Ovary (tissue), 9 donors: ENCODE measurements around the gene ZNF230. TPM values are rescaled to one million over a fixed set of nuclear protein-coding genes. Genes with fewer than 3 reads are reported as not detected.
A peak's percentile ranks its signal among the peaks of the same experiment; 100 is the strongest.

Experiments used
- DNase-seq, 5 donors: peaks; one replicate each; pipeline ENCODE4 v3.0.0-alpha.2; 2019 to 2020
- H3K27ac ChIP-seq, 2 donors: fragments of 200-600 bp; one replicate each; pipeline versions ENCODE4 v1.5.1 to v1.8.0; 2019 to 2022
- H3K27me3 ChIP-seq: fragments of 200-600 bp; one replicate; pipeline ENCODE4 v1.8.0; 2022
- H3K36me3 ChIP-seq: fragments of 200-600 bp; sonication (generic); one replicate; pipeline ENCODE4 v1.5.1; 2019
- H3K4me1 ChIP-seq: one replicate; pipeline ENCODE4 v1.8.1; 2013; ENCODE audit warnings: mild to moderate bottlenecking, moderate library complexity; ENCODE audit not compliant: insufficient read depth
- H3K4me3 ChIP-seq: fragments of 200-600 bp; sonication (generic); one replicate; pipeline ENCODE4 v1.5.1; 2017
- H3K9me3 ChIP-seq, 2 donors: fragments of 200-600 bp in 1 of 2; sonication (generic) in 1 of 2; one replicate each; pipeline versions ENCODE4 v1.5.1 to v1.8.1; 2013 to 2019; ENCODE audit warnings: mild to moderate bottlenecking in 1 of 2, moderate library complexity in 1 of 2
- CTCF ChIP-seq, 3 donors: fragments of 450-650 bp in 2 of 3; fragments of 200-600 bp in 1 of 3; IDR thresholded peaks; one replicate each; pipeline versions ENCODE4 v1.5.1 to v1.8.0; 2016 to 2022; ENCODE audit warnings: antibody characterized with exemption in 3 of 3, mild to moderate bottlenecking in 1 of 3
- EP300 ChIP-seq: sonication (generic); formaldehyde crosslinking; IDR thresholded peaks from one replicate; pipeline ENCODE4 v1.6.1; 2017; ENCODE audit warnings: antibody characterized with exemption
- POLR2A ChIP-seq: fragments of 450-650 bp; IDR thresholded peaks from one replicate; pipeline ENCODE4 v1.6.1; 2017; ENCODE audit warnings: antibody characterized with exemption, mild to moderate bottlenecking, moderate library complexity
- WGBS, 3 donors: extraction: QIAGEN DNeasy Blood & Tissue Kit in 1 of 3; methylation state at CpG; one replicate each; pipeline versions ENCODE4 v1.1.5 to v1.1.7; 2013 to 2017; 5-methylcytosine and 5-hydroxymethylcytosine counted together
- intact Hi-C, 4 donors: fragments of 100-400 bp; cut with DNase I; formaldehyde crosslinking; loops; one replicate each; pipeline versions ENCODE4 v1.11.0 to v1.15.1; 2022 to 2023
- polyA plus RNA-seq, 2 donors: library from polyadenylated mRNA; stranded (reverse); fragments of 200-250 nt in 1 of 2; fragments of 350-450 nt in 1 of 2; fragmentation: Illumina TruSeq in 1 of 2; extraction: RNeasy Lipid Tissue Mini Kit (QIAGEN cat#74804) in 1 of 2; gene quantifications; one replicate each; pipeline ENCODE4 v1.2.3, GENCODE V29; 2013 to 2014
- total RNA-seq, 7 donors: library from RNA; depleted of rRNA in 2 of 7; stranded (reverse); fragments of >200 nt in 2 of 7; fragmentation: NEBNext Ultra II Directional in 3 of 7; extraction: Animal tissue kit (Norgen Biotek cat#: 25700) in 3 of 7; gene quantifications; one replicate each; pipeline versions ENCODE4 v1.1.0 to v1.2.4, GENCODE V29; 2016 to 2023
- donor health status: DM: no; HTN: no; CAD: no; lungs with moderate emphysema.
- donor health status: DM: no; HTN: no; CAD: no.
- donor health status: Bipolar disorder and iron deficiency.
- donor health status: DM: yes; HTN: yes; CAD: no.
- donor health status: DM: no; HTN: no; CAD: no.
- donor health status: DM: yes; HTN: yes; CAD: no.

ZNF230 gene
- total and polyA plus RNA-seq, 9 donors = 2.6 to 11.2 (median 4.1) TPM

DNA sequence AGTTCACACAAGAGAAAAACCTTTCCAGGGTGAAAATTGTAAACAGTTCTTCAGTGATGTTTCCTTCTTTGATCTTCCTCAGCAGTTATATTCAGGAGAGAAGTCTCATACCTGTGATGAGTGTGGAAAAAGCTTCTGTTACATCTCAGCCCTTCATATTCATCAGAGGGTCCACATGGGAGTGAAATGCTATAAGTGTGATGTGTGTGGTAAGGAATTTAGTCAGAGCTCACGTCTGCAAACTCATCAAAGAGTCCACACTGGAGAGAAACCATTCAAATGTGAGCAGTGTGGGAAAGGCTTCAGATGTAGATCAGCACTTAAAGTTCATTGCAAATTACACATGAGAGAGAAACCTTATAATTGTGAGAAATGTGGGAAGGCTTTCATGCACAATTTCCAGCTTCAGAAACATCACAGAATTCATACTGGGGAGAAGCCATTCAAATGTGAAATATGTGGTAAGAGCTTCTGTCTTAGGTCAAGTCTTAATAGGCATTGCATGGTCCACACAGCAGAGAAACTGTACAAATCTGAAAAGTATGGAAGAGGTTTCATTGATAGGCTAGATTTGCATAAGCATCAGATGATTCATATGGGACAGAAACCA lies 29.3 kb downstream of the ZNF230 start:
- Histone ChIP-seq H3K4me3 (no peak overlapping the region), H3K27ac (no peak overlapping the region), H3K4me1 (no peaks in the 10 kb centered on the region), H3K9me3 (peaks cover 0 to 58% of the 10 kb centered on the region in 2 donors), H3K36me3 (peaks cover 5% of the 10 kb centered on the region), H3K27me3 (no peaks in the 10 kb centered on the region)
- TF ChIP-seq EP300 (no peak), POLR2A (no peak), CTCF (IDR thresholded peaks at IDR 0.05) (no peak)
- no peak for DNase-seq
- intact Hi-C loops = no loop called here
- WGBS, 3 donors = 89 to 94% (median 90%) methylated on average over 1 of the region's 1 CpG

DNA sequence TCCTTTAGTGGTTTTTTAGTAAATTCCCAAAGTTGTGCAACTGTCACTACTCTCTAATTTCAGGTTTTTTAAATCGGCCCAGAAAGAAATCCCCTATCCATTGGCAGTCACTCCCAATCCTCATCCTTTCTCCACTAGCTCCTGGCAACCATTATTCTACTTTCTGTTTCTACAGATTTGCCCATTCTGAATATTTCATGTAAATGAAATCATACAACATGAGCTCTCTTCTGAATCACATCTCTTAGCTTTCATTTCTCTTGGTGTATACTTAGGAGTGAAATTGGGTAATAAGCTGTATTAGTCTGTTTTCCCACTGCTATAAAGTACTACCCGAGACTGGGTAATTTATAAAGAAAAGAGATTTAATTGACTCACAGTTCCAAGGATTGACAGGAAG lies 39.4 kb downstream of the ZNF230 start:
- TF ChIP-seq CTCF (IDR thresholded peaks at IDR 0.05) = no peak
- TF ChIP-seq POLR2A = no peak
- TF ChIP-seq EP300 = no peak
- H3K27me3 ChIP-seq = no peaks in the 10 kb centered on the region
- no peaks in the 10 kb centered on the region for H3K9me3 ChIP-seq
- H3K4me3 ChIP-seq = no peak overlapping the region
- no peaks in the 10 kb centered on the region for H3K4me1 ChIP-seq
- intact Hi-C loops = no loop called here
- no peaks in the 10 kb centered on the region for H3K36me3 ChIP-seq
- no peak for DNase-seq
- H3K27ac ChIP-seq = no peak overlapping the region
- 76 to 89% (median 79%) methylated on average over 2 of the region's 2 CpGs for WGBS, 3 donors

DNA sequence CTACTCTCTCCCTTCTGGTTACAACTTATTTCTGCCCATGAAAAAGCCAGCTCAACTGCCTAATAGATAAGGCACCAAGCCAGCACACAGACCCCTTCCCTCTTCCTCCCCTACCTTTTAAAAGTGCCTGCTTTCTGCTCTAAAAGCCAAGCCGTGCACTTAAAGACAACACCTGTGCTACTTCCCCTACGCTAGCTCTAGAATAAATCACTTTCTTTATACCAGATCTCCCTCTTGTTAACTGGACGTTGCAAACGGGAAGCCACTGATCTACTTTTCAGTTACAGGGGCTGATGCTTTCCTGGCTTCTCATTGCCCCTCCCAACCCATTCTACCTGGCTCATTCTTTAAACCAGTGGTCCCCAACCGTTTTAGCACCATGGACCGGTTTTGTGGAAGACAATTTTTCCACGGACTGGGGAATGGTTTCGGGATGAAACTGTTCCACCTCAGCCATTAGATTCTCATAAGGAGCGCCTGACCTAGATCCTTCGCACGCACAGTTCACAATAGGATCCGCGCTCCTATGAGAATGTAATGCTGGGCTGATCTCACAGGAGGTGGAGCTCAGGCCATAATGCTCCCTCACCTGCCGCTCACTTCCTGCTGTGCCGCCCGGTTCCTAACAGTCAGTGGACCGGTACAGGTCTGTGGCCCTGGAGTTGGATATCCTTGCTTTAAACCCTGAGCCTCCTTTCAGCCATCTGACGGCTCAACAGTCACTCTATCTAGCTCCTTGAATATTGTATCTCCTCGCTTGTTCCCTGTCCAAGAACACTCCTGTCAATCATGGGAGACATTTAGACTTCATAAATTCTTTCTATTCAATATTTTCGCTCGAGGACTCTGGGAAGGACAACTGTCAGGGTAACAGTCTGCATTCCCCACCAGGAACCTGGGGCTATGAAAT lies 48.2 kb downstream of the ZNF230 start:
- no peak for DNase-seq
- H3K36me3 ChIP-seq = no peaks in the 10 kb centered on the region
- H3K4me3 ChIP-seq = peak overlapping the region; percentile 82
- H3K4me1 ChIP-seq = peaks cover 5% of the 10 kb centered on the region
- whole genome bisulfite sequencing, 3 donors = 11 to 14% (median 13%) methylated on average over 21 of the region's 21 CpGs
- TF ChIP-seq POLR2A (no peak), CTCF (IDR thresholded peaks at IDR 0.05) (no peak), EP300 (no peak)
- intact Hi-C loops = loop anchor here in 1 of 4 donors (10.0 kb wide), 1 partner anchor 64 kb away; the partner anchor contains the start of gene ZNF225
- peaks cover 0 to 2% of the 10 kb centered on the region in 2 donors for H3K9me3 ChIP-seq
- no peaks in the 10 kb centered on the region for H3K27me3 ChIP-seq
- peak overlapping the region in 1 of 2 donors; percentile 31 for H3K27ac ChIP-seq

GRCh38 chr19:44051650-44052402 lies 49.1 kb downstream of the ZNF230 start, which contains the start of gene ZNF223:
TSS of gene ZNF223 (plus strand) at chr19:44052036. CDS start at chr19:44055177, 3,141 bp downstream.
- Histone ChIP-seq H3K27me3 (no peaks in the 10 kb centered on the region), H3K9me3 (peaks cover 0 to 2% of the 10 kb centered on the region in 2 donors), H3K36me3 (no peaks in the 10 kb centered on the region), H3K4me1 (peaks cover 5% of the 10 kb centered on the region), H3K4me3 (peak within 1 kb of the TSS; percentile 82), H3K27ac (peak within 1 kb of the TSS in 1 of 2 donors; percentile 31)
- TF ChIP-seq POLR2A (no peak), EP300 (peak; percentile 64)
- intact Hi-C loops = loop anchor here in 1 of 4 donors (10.0 kb wide), 1 partner anchor 63 kb away; the partner anchor contains the start of gene ZNF225
- DNase-seq = peak; percentile 92 to 94 (median 93)
- WGBS, 3 donors = 1% methylated on average over 38 of the region's 38 CpGs
